ENCODE measurements around the gene MYL7. TPM values are rescaled to one million over a fixed set of nuclear protein-coding genes. Genes with fewer than 3 reads are reported as not detected.

MYL7 gene
- total RNA-seq, 1 donor from 2014 or later = 21.4 TPM

- Histone ChIP-seq H3K9me3 (ENCODE audit: control insufficient read depth in 3 of 3, low read length in 3 of 3) (no peaks in the 10 kb centered on the region), H3K27ac (ENCODE audit: low read depth, low read length) (no peak overlapping the region), H3K27me3 (ENCODE audit: control insufficient read depth in 3 of 3, insufficient read depth in 3 of 3, low read length in 3 of 3) (peaks cover 0 to 11% (median 3%) of the 10 kb centered on the region in 3 donors), H3K4me1 (ENCODE audit: control insufficient read depth in 3 of 3, insufficient read depth in 3 of 3, low read length in 3 of 3) (peaks cover 14 to 31% (median 20%) of the 10 kb centered on the region in 3 donors), H3K4me3 (ENCODE audit: low read length in 3 of 3) (no peak overlapping the region), H3K9ac (ENCODE audit: low read depth in 1 of 3, low read length in 3 of 3) (no peak overlapping the region), H3K36me3 (ENCODE audit: control insufficient read depth in 3 of 3, insufficient read depth in 3 of 3, low read length in 3 of 3) (peaks cover 20 to 25% (median 24%) of the 10 kb centered on the region in 3 donors)
Measured at GRCh38 chr7:44112997-44113763, 28.0 kb downstream of the MYL7 start.

- H3K36me3 ChIP-seq (ENCODE audit: control insufficient read depth in 3 of 3, insufficient read depth in 3 of 3, low read length in 3 of 3) = peaks cover 15 to 21% (median 20%) of the 10 kb centered on the region in 3 donors
- peaks cover 14 to 31% (median 20%) of the 10 kb centered on the region in 3 donors for H3K4me1 ChIP-seq (ENCODE audit: control insufficient read depth in 3 of 3, insufficient read depth in 3 of 3, low read length in 3 of 3)
- peaks cover 0 to 11% (median 3%) of the 10 kb centered on the region in 3 donors for H3K27me3 ChIP-seq (ENCODE audit: control insufficient read depth in 3 of 3, insufficient read depth in 3 of 3, low read length in 3 of 3)
- no peak overlapping the region for H3K4me3 ChIP-seq (ENCODE audit: low read length in 3 of 3)
- H3K27ac ChIP-seq (ENCODE audit: low read depth, low read length) = no peak overlapping the region
- peak overlapping the region in 1 of 3 donors; percentile 16 for H3K9ac ChIP-seq (ENCODE audit: low read depth in 1 of 3, low read length in 3 of 3)
- H3K9me3 ChIP-seq (ENCODE audit: control insufficient read depth in 3 of 3, low read length in 3 of 3) = no peaks in the 10 kb centered on the region
Measured at GRCh38 chr7:44112231-44112996, 28.7 kb downstream of the MYL7 start.

GRCh38 chr7:44111761-44112160, 29.4 kb downstream of the MYL7 start:
- peaks cover 9 to 14% (median 14%) of the 10 kb centered on the region in 3 donors for H3K36me3 ChIP-seq (ENCODE audit: control insufficient read depth in 3 of 3, insufficient read depth in 3 of 3, low read length in 3 of 3)
- no peak overlapping the region for H3K27ac ChIP-seq (ENCODE audit: low read depth, low read length)
- peaks cover 14 to 31% (median 20%) of the 10 kb centered on the region in 3 donors for H3K4me1 ChIP-seq (ENCODE audit: control insufficient read depth in 3 of 3, insufficient read depth in 3 of 3, low read length in 3 of 3)
- peaks cover 0 to 11% (median 3%) of the 10 kb centered on the region in 3 donors for H3K27me3 ChIP-seq (ENCODE audit: control insufficient read depth in 3 of 3, insufficient read depth in 3 of 3, low read length in 3 of 3)
- H3K9ac ChIP-seq (ENCODE audit: low read depth in 1 of 3, low read length in 3 of 3) = no peak overlapping the region
- no peaks in the 10 kb centered on the region for H3K9me3 ChIP-seq (ENCODE audit: control insufficient read depth in 3 of 3, low read length in 3 of 3)
- H3K4me3 ChIP-seq (ENCODE audit: low read length in 3 of 3) = no peak overlapping the region

- Histone ChIP-seq H3K4me3 (ENCODE audit: low read length in 3 of 3) (no peak overlapping the region), H3K4me1 (ENCODE audit: control insufficient read depth in 3 of 3, insufficient read depth in 3 of 3, low read length in 3 of 3) (peaks cover 14 to 35% (median 21%) of the 10 kb centered on the region in 3 donors), H3K27ac (ENCODE audit: low read depth, low read length) (no peak overlapping the region), H3K27me3 (ENCODE audit: control insufficient read depth in 3 of 3, insufficient read depth in 3 of 3, low read length in 3 of 3) (peaks cover 0 to 15% (median 3%) of the 10 kb centered on the region in 3 donors), H3K36me3 (ENCODE audit: control insufficient read depth in 3 of 3, insufficient read depth in 3 of 3, low read length in 3 of 3) (peaks cover 3 to 14% (median 8%) of the 10 kb centered on the region in 3 donors), H3K9me3 (ENCODE audit: control insufficient read depth in 3 of 3, low read length in 3 of 3) (no peaks in the 10 kb centered on the region), H3K9ac (ENCODE audit: low read depth in 1 of 3, low read length in 3 of 3) (no peak overlapping the region)
Measured at GRCh38 chr7:44110719-44111635, 30.2 kb downstream of the MYL7 start.

- H3K27ac ChIP-seq (ENCODE audit: low read depth, low read length) = no peak overlapping the region
- peaks cover 7 to 24% (median 8%) of the 10 kb centered on the region in 3 donors for H3K27me3 ChIP-seq (ENCODE audit: control insufficient read depth in 3 of 3, insufficient read depth in 3 of 3, low read length in 3 of 3)
- H3K9me3 ChIP-seq (ENCODE audit: control insufficient read depth in 3 of 3, low read length in 3 of 3) = no peaks in the 10 kb centered on the region
- H3K36me3 ChIP-seq (ENCODE audit: control insufficient read depth in 3 of 3, insufficient read depth in 3 of 3, low read length in 3 of 3) = peaks cover 3 to 7% (median 6%) of the 10 kb centered on the region in 3 donors
- H3K4me3 ChIP-seq (ENCODE audit: low read length in 3 of 3) = no peak overlapping the region
- H3K4me1 ChIP-seq (ENCODE audit: control insufficient read depth in 3 of 3, insufficient read depth in 3 of 3, low read length in 3 of 3) = peaks cover 16 to 36% (median 24%) of the 10 kb centered on the region in 3 donors
- no peak overlapping the region for H3K9ac ChIP-seq (ENCODE audit: low read depth in 1 of 3, low read length in 3 of 3)
Measured at GRCh38 chr7:44109991-44110390, 31.1 kb downstream of the MYL7 start.

GRCh38 chr7:44108768-44109750, 32.1 kb downstream of the MYL7 start:
- Histone ChIP-seq H3K9ac (ENCODE audit: low read depth in 1 of 3, low read length in 3 of 3) (peak overlapping the region in 1 of 3 donors; percentile 40), H3K36me3 (ENCODE audit: control insufficient read depth in 3 of 3, insufficient read depth in 3 of 3, low read length in 3 of 3) (peaks cover 3 to 7% (median 6%) of the 10 kb centered on the region in 3 donors), H3K4me3 (ENCODE audit: low read length in 3 of 3) (no peak overlapping the region), H3K9me3 (ENCODE audit: control insufficient read depth in 3 of 3, low read length in 3 of 3) (no peaks in the 10 kb centered on the region), H3K4me1 (ENCODE audit: control insufficient read depth in 3 of 3, insufficient read depth in 3 of 3, low read length in 3 of 3) (peaks cover 7 to 27% (median 17%) of the 10 kb centered on the region in 3 donors), H3K27ac (ENCODE audit: low read depth, low read length) (no peak overlapping the region), H3K27me3 (ENCODE audit: control insufficient read depth in 3 of 3, insufficient read depth in 3 of 3, low read length in 3 of 3) (peaks cover 9 to 26% (median 10%) of the 10 kb centered on the region in 3 donors)

- H3K36me3 ChIP-seq (ENCODE audit: control insufficient read depth in 3 of 3, insufficient read depth in 3 of 3, low read length in 3 of 3) = peaks cover 0 to 7% (median 4%) of the 10 kb centered on the region in 3 donors
- H3K4me3 ChIP-seq (ENCODE audit: low read length in 3 of 3) = no peak overlapping the region
- peaks cover 12 to 27% (median 19%) of the 10 kb centered on the region in 3 donors for H3K4me1 ChIP-seq (ENCODE audit: control insufficient read depth in 3 of 3, insufficient read depth in 3 of 3, low read length in 3 of 3)
- no peak overlapping the region for H3K27ac ChIP-seq (ENCODE audit: low read depth, low read length)
- H3K9me3 ChIP-seq (ENCODE audit: control insufficient read depth in 3 of 3, low read length in 3 of 3) = no peaks in the 10 kb centered on the region
- peak overlapping the region in 1 of 3 donors; percentile 33 for H3K9ac ChIP-seq (ENCODE audit: low read depth in 1 of 3, low read length in 3 of 3)
- peaks cover 14 to 26% (median 15%) of the 10 kb centered on the region in 3 donors for H3K27me3 ChIP-seq (ENCODE audit: control insufficient read depth in 3 of 3, insufficient read depth in 3 of 3, low read length in 3 of 3)
Measured at GRCh38 chr7:44107961-44108767, 33.0 kb downstream of the MYL7 start.

All from skeletal muscle tissue (tissue), 4 donors.